ENCODE measurements around the gene ADAMTSL5.

The ADAMTSL5 gene

GRCh38 chr19:1472231-1473084 lies 40.4 kb downstream of the ADAMTSL5 start:
- no peak overlapping the region for H3K4me3 ChIP-seq (ENCODE audit: low read length)
- no peak for DNase-seq (ENCODE audit: low read depth)
- no peak for TF ChIP-seq CTCF (conservative IDR thresholded peaks at IDR 0.05; ENCODE audit: low read length)

DNA sequence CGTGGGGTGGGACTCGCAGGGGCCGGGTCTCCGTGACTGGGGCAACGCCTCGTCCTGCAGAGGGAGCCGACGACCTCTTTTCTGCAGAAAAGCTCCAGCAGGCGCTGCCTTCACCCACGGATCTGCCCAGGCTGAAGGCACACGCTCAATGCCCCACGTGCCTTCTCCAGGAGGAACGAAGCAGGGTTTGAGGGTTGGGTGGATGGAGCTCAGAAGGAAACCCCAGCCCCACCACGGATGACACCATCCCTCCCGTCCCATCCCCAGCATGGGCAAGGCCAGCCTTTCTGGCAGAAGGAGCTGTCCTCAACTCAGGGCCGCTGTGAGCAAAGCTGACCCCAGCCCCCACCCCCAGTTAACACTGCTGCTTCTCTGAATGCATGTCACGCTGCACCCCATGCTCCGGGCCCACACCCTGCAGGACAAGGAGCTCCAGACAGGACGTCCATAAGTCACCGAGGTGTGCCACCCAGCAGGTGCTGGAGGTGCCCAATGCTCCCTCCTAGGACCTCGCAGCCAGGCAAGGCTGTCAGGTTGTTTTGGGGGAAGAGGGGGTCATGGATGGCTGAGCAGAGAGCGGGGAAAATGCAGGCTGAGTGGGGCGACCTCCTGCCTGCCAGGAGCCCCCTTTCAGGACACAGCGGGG lies 41.2 kb downstream of the ADAMTSL5 start:
- DNase-seq (ENCODE audit: low read depth) = no peak
- peak; percentile 25 for TF ChIP-seq CTCF (conservative IDR thresholded peaks at IDR 0.05; ENCODE audit: low read length)
- no peak overlapping the region for H3K4me3 ChIP-seq (ENCODE audit: low read length)

- TF ChIP-seq CTCF (conservative IDR thresholded peaks at IDR 0.05; ENCODE audit: low read length) = no peak
- H3K4me3 ChIP-seq (ENCODE audit: low read length) = peak overlapping the region; percentile 44
- no peak for DNase-seq (ENCODE audit: low read depth)
Measured at GRCh38 chr19:1471010-1471514, 41.8 kb downstream of the ADAMTSL5 start.

DNA sequence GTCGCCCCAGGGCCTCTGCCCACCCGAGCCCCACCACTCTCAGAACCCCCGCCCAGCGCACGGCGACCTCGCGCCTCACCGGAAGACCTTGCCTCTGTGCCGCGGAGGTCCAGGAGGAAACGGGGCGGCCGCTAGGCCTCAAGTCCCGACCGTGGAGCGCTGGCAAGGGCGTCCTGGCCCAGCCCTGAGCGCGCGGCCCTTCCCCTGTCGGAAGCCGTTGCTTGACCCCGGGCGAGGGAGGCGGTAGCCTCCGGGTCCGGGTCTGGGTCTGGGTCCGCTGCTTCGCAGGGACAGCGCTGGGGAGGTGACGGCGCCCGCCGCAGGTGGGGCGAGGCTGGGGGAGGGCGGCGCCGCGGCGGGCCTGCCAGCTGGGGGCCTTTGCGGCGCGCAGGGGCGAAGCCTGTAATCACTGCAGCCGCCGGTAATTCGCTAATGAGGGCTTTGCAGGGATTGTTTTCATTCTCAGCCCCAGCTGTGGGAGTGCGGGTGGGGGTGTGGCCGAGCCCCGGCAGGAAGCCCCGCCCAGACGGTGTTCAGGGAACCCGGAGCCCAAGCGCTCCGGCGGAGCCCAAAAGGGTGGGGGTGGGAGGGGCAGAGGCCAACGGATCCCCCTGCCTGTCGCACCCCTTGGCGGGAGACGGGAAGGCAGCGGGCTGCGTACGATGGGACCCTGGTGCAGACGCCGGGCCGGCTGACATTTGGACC lies 42.4 kb downstream of the ADAMTSL5 start:
- TF ChIP-seq CTCF (conservative IDR thresholded peaks at IDR 0.05; ENCODE audit: low read length) = no peak
- peak; percentile 26 for DNase-seq (ENCODE audit: low read depth)
- H3K4me3 ChIP-seq (ENCODE audit: low read length) = peak overlapping the region; percentile 44

DNA sequence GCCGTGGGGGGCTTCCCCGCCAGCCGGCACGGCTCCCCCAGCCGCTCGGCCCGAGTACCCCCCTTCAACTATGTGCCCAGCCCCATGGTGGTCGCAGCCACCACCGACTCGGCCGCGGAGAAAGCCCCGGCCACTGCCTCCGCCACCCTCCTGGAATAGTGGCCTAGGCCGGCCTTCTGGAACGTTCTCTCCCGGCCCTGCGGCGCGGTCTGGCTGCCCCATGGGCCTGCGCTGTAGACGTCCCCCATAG lies 42.8 kb downstream of the ADAMTSL5 start:
- peak overlapping the region; percentile 44 for H3K4me3 ChIP-seq (ENCODE audit: low read length)
- no peak for DNase-seq (ENCODE audit: low read depth)
- no peak for TF ChIP-seq CTCF (conservative IDR thresholded peaks at IDR 0.05; ENCODE audit: low read length)

DNA sequence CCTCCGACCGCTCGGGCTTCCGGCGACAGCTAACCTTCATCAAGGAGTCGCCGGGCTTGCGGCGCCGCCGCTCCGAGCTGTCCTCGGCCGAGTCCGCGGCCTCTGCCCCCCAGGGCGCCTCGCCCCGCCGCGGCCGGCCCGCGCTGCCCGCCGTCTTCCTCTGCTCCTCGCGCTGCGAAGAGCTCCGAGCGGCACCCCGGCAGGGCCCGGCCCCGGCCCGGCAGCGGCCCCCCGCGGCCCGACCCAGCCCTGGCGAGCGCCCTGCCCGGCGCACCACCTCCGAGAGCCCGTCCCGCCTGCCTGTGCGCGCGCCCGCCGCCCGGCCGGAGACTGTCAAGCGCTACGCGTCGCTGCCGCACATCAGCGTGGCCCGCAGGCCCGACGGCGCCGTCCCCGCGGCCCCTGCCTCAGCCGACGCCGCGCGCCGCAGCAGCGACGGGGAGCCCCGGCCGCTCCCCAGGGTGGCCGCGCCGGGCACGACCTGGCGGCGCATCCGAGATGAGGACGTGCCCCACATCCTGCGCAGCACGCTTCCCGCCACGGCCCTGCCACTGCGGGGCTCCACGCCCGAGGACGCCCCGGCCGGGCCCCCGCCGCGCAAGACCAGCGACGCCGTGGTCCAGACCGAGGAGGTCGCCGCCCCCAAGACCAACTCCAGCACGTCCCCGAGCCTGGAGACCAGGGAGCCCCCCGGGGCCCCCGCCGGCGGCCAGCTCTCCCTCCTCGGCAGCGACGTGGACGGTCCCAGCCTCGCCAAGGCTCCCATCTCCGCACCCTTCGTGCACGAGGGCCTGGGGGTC lies 43.4 kb downstream of the ADAMTSL5 start:
- DNase-seq (ENCODE audit: low read depth) = no peak
- TF ChIP-seq CTCF (conservative IDR thresholded peaks at IDR 0.05; ENCODE audit: low read length) = no peak
- H3K4me3 ChIP-seq (ENCODE audit: low read length) = peak overlapping the region; percentile 44; the same call in 1 of the 2 replicates
